GM12878 (cell line): ENCODE measurements around the gene INVS. TPM values are rescaled to one million over a fixed set of nuclear protein-coding genes. Genes with fewer than 3 reads are reported as not detected.

ENCODE experiments used
- ATF2 ChIP-seq: IDR thresholded peaks from 2 replicates; pipeline ENCODE4 v1.6.1; 2012; ENCODE audit warnings: low read length, inconsistent platforms
- ATF7 ChIP-seq: fragments of 450-650 bp; IDR thresholded peaks from 2 replicates; pipeline ENCODE4 v1.6.1; 2016; ENCODE audit warnings: low read depth, mild to moderate bottlenecking
- BCL11A ChIP-seq: IDR thresholded peaks from 2 replicates; pipeline ENCODE4 v1.6.1; 2011; ENCODE audit warnings: low read depth, low read length
- BHLHE40 ChIP-seq, 2 experiments: fragments of 450-650 bp in 1 of 2; IDR thresholded peaks; 2 replicates each; pipeline ENCODE4 v1.6.1; 2011 to 2017; ENCODE audit warnings: low read depth in 2 of 2, borderline replicate concordance in 1 of 2, improper control_type of control experiment in 1 of 2, low read length in 1 of 2, mild to moderate bottlenecking in 1 of 2
- CBFB ChIP-seq: IDR thresholded peaks from 2 replicates; pipeline ENCODE4 v1.6.1; 2016; ENCODE audit warnings: antibody characterized with exemption, low read depth
- CHD1 ChIP-seq: IDR thresholded peaks from 2 replicates; pipeline ENCODE4 v1.6.1; 2012; ENCODE audit warnings: low read depth, low read length, improper control_type of control experiment
- CREM ChIP-seq: IDR thresholded peaks from 2 replicates; pipeline ENCODE4 v1.6.1; 2014; ENCODE audit warnings: antibody characterized with exemption, low read depth
- DPF2 ChIP-seq: fragments of 450-650 bp; IDR thresholded peaks from 2 replicates; pipeline ENCODE4 v1.6.1; 2017; ENCODE audit warnings: mild to moderate bottlenecking
- E2F8 ChIP-seq: fragments of 450-650 bp; IDR thresholded peaks from 2 replicates; pipeline ENCODE4 v1.6.1; 2018; ENCODE audit warnings: mild to moderate bottlenecking, low read depth, moderate library complexity; ENCODE audit not compliant: partially characterized antibody
- EP300 ChIP-seq, 2 experiments: fragments of 150-350 bp in 1 of 2; IDR thresholded peaks; 2 replicates each; pipeline ENCODE4 v1.6.1; 2011 to 2012; ENCODE audit warnings: low read depth in 2 of 2, low read length in 2 of 2, borderline replicate concordance in 1 of 2, improper control_type of control experiment in 1 of 2, inconsistent platforms in 1 of 2; ENCODE audit not compliant: control insufficient read depth in 1 of 2
- FOXM1 ChIP-seq: IDR thresholded peaks from 2 replicates; pipeline ENCODE4 v1.6.1; 2012; ENCODE audit warnings: low read depth, mild to moderate bottlenecking, inconsistent platforms, low read length, moderate library complexity
- GATAD2B ChIP-seq: fragments of 450-650 bp; conservative IDR thresholded peaks from 2 replicates; pipeline ENCODE4 v1.6.1; 2017; ENCODE audit warnings: low read depth, mild to moderate bottlenecking, moderate library complexity
- HDAC6 ChIP-seq: fragments of 200-600 bp; sonication (generic); IDR thresholded peaks from one replicate; pipeline ENCODE4 v1.8.0; 2017; ENCODE audit warnings: antibody characterized with exemption; ENCODE audit not compliant: unreplicated experiment
- IKZF1 ChIP-seq: fragments of 450-650 bp; conservative IDR thresholded peaks from 2 replicates; pipeline ENCODE4 v1.6.1; 2017; ENCODE audit warnings: antibody characterized with exemption, mild to moderate bottlenecking
- IKZF2 ChIP-seq, 2 experiments: fragments of 450-650 bp; IDR thresholded peaks; 2 replicates each; pipeline ENCODE4 v1.6.1; 2017; ENCODE audit warnings: mild to moderate bottlenecking in 2 of 2, moderate library complexity in 2 of 2
- IRF3 ChIP-seq: fragments of 450-650 bp; IDR thresholded peaks from 2 replicates; pipeline ENCODE4 v1.6.1; 2014; ENCODE audit warnings: mild to moderate bottlenecking
- MEF2A ChIP-seq: IDR thresholded peaks from 2 replicates; pipeline ENCODE4 v1.6.1; 2011; ENCODE audit warnings: low read depth, mild to moderate bottlenecking, low read length, moderate library complexity; ENCODE audit not compliant: insufficient read depth
- MLLT1 ChIP-seq: fragments of 450-650 bp; IDR thresholded peaks from 2 replicates; pipeline ENCODE4 v1.6.1; 2016; ENCODE audit warnings: mild to moderate bottlenecking
- MTA2 ChIP-seq: fragments of 450-650 bp; IDR thresholded peaks from 2 replicates; pipeline ENCODE4 v1.6.1; 2016; ENCODE audit warnings: low read depth, mild to moderate bottlenecking, moderate library complexity
- MXI1 ChIP-seq: fragments of 150-350 bp; IDR thresholded peaks from 2 replicates; pipeline ENCODE4 v1.6.1; 2011; ENCODE audit warnings: low read depth, mild to moderate bottlenecking, inconsistent platforms, low read length, improper control_type of control experiment
- NR2C1 ChIP-seq: fragments of 450-650 bp; IDR thresholded peaks from 2 replicates; pipeline ENCODE4 v1.6.1; 2017; ENCODE audit warnings: antibody characterized with exemption, mild to moderate bottlenecking, moderate library complexity
- PML ChIP-seq: IDR thresholded peaks from 2 replicates; pipeline ENCODE4 v1.6.1; 2012; ENCODE audit warnings: low read length, inconsistent platforms
- POLR2A ChIP-seq: IDR thresholded peaks from 2 replicates; pipeline ENCODE4 v1.6.1; 2011; ENCODE audit warnings: low read depth, mild to moderate bottlenecking, low read length
- POLR2AphosphoS2 ChIP-seq: IDR thresholded peaks from 2 replicates; pipeline ENCODE4 v1.6.1; 2011; ENCODE audit warnings: low read depth, mild to moderate bottlenecking, low read length, improper control_type of control experiment, moderate library complexity
- RBBP5 ChIP-seq: fragments of 200-600 bp; sonication (generic); conservative IDR thresholded peaks from 2 replicates; pipeline ENCODE4 v1.6.1; 2016
- RUNX3 ChIP-seq: IDR thresholded peaks from 2 replicates; pipeline ENCODE4 v1.6.1; 2012; ENCODE audit warnings: low read length, inconsistent platforms
- SREBF2 ChIP-seq: IDR thresholded peaks from 2 replicates; pipeline ENCODE4 v1.6.1; 2012; ENCODE audit warnings: mild to moderate bottlenecking, low read length
- ZNF24 ChIP-seq: fragments of 450-650 bp; IDR thresholded peaks from 2 replicates; pipeline ENCODE4 v1.6.1; 2017; ENCODE audit warnings: antibody characterized with exemption, mild to moderate bottlenecking
- polyA plus RNA-seq, 11 experiments: library from polyadenylated mRNA; depleted of rRNA in 4 of 11; unstranded in 6 of 11; stranded (reverse) in 5 of 11; fragments of >200 nt; fragmentation: Nextera tagmentation in 4 of 11; fragmentation: Illumina TruSeq in 1 of 11; extraction: Ambion mirVana in 4 of 11; extraction: Trizol in 1 of 11; gene quantifications; 1 replicate in 1 of 11; 2 replicates in 10 of 11; pipeline versions ENCODE4 v1.2.1 to v1.2.3, GENCODE V29; 2011 to 2016; ENCODE audit warnings: inconsistent platforms in 2 of 11, missing spikeins in 2 of 11, low read depth in 1 of 11
- total RNA-seq, 4 experiments: library from RNA; depleted of rRNA in 3 of 4; stranded (reverse); fragments of >200 nt in 3 of 4; fragmentation: Illumina TruSeq in 1 of 4; extraction: Trizol in 1 of 4; gene quantifications; 2 replicates each; pipeline versions ENCODE4 v1.2.1 to v1.2.3, GENCODE V29; 2013 to 2021

The INVS gene
- total and polyA plus RNA-seq, 10 of the 15 experiments (the other 5 are each of a cell fraction or from before 2014, with no cell fraction given): 0.93 to 20.8 (median 13.2) TPM

- TF ChIP-seq RUNX3: peak; percentile 95
- TF ChIP-seq CHD1: no peak
- peak; percentile 31 to 70; a peak in 1 of 4 replicates for TF ChIP-seq EP300 (IDR thresholded peaks at IDR 0.05; ENCODE audit: borderline replicate concordance in 1 of 2, control insufficient read depth in 1 of 2, low read depth in 2 of 2, low read length in 2 of 2)
- no peak for TF ChIP-seq GATAD2B
- 0 out of 2 replicates have a peak, but pooled peaks have one; percentile 3 for TF ChIP-seq ZNF24
- no peak for TF ChIP-seq MTA2
- no peak for TF ChIP-seq SREBF2
- TF ChIP-seq ATF2: 0 out of 2 replicates have a peak, but pooled peaks have one; percentile 8
- TF ChIP-seq IKZF2 (IDR thresholded peaks at IDR 0.05): no peak
- TF ChIP-seq CBFB: 0 out of 2 replicates have a peak, but pooled peaks have one; percentile 12
- TF ChIP-seq MXI1: peak; percentile 57
- no peak for TF ChIP-seq IRF3
- no peak for TF ChIP-seq HDAC6
- TF ChIP-seq POLR2AphosphoS2: no peak
- TF ChIP-seq ATF7: peak; percentile 40; the same call in 1 of the 2 replicates
- TF ChIP-seq CREM: peak; percentile 56
- TF ChIP-seq IKZF1: no peak
- TF ChIP-seq MLLT1: no peak
- TF ChIP-seq POLR2A: no peak
- 0 out of 2 replicates have a peak, but pooled peaks have one; percentile 18 for TF ChIP-seq DPF2
- peak; percentile 40; the same call in 1 of the 2 replicates for TF ChIP-seq BCL11A
- TF ChIP-seq FOXM1: peak; percentile 59; the same call in 1 of the 2 replicates
- TF ChIP-seq BHLHE40 (IDR thresholded peaks at IDR 0.05; ENCODE audit: borderline replicate concordance in 1 of 2, low read depth in 2 of 2, low read length in 1 of 2): peak in 1 of 2 experiments; percentile 31; a peak in 1 of 4 replicates
- no peak for TF ChIP-seq NR2C1
- TF ChIP-seq E2F8: no peak
- TF ChIP-seq MEF2A: peak; percentile 93
- TF ChIP-seq RBBP5: no peak
- 0 out of 2 replicates have a peak, but pooled peaks have one; percentile 42 for TF ChIP-seq PML
These were observed 15.0 kb upstream of the INVS start (continued) for GRCh38 chr9:100084128-100084453.
